ENCODE data around the gene SEMA5B. TPM values are rescaled to one million over a fixed set of nuclear protein-coding genes. Genes with fewer than 3 reads are reported as not detected.

Gene SEMA5B
- total RNA-seq, 2 experiments from 2014 or later: not detected

GRCh38 chr3:123038751-123039150, 11.2 kb upstream of the SEMA5B start:
- H3K4me1 Mint-ChIP-seq: no peaks in the 10 kb centered on the region
- no peaks in the 10 kb centered on the region for H3K9me3 Mint-ChIP-seq (ENCODE audit: low read depth)
- intact Hi-C loops (cut with DNase I, micrococcal nuclease): no loop called here
- H3K4me3 Mint-ChIP-seq: no peak overlapping the region
- ChIA-PET POLR2A (no interaction called here), CTCF (no interaction called here)
- ATAC-seq: no peak
- no peak overlapping the region for H3K27ac Mint-ChIP-seq
- H3K36me3 Mint-ChIP-seq (ENCODE audit: low read depth): no peaks in the 10 kb centered on the region
- H3K27me3 Mint-ChIP-seq: peaks cover 27% of the 10 kb centered on the region
- DNase-seq: no peak

GRCh38 chr3:123037015-123037375, 9.4 kb upstream of the SEMA5B start:
- no peaks in the 10 kb centered on the region for H3K4me1 Mint-ChIP-seq
- H3K36me3 Mint-ChIP-seq (ENCODE audit: low read depth): no peaks in the 10 kb centered on the region

GRCh38 chr3:123036352-123037014, 8.9 kb upstream of the SEMA5B start:
- CTCF ChIA-PET: interaction anchor here (0.6 kb wide), 1 partner anchor 12 kb away, joined by 4 read pairs; no protein-coding TSS in a partner anchor
- no peaks in the 10 kb centered on the region for H3K4me1 Mint-ChIP-seq
- no peak overlapping the region for H3K27ac Mint-ChIP-seq
- H3K9me3 Mint-ChIP-seq (ENCODE audit: low read depth): no peaks in the 10 kb centered on the region
- peaks cover 28% of the 10 kb centered on the region for H3K27me3 Mint-ChIP-seq
- DNase-seq (no peak), ATAC-seq (no peak)
- POLR2A ChIA-PET: no interaction called here
- no peaks in the 10 kb centered on the region for H3K36me3 Mint-ChIP-seq (ENCODE audit: low read depth)
- intact Hi-C loops (cut with DNase I, micrococcal nuclease): no loop called here
- H3K4me3 Mint-ChIP-seq: no peak overlapping the region

More at GRCh38 chr3:123037015-123037375, 9.4 kb upstream of the SEMA5B start:
- peaks cover 29% of the 10 kb centered on the region for H3K27me3 Mint-ChIP-seq
- no peaks in the 10 kb centered on the region for H3K9me3 Mint-ChIP-seq (ENCODE audit: low read depth)
- no peak overlapping the region for H3K4me3 Mint-ChIP-seq
- ATAC-seq (no peak), DNase-seq (no peak)
- ChIA-PET CTCF (no interaction called here), POLR2A (no interaction called here)
- no peak overlapping the region for H3K27ac Mint-ChIP-seq
- intact Hi-C loops (cut with DNase I, micrococcal nuclease): no loop called here

- Mint-ChIP-seq H3K27ac (no peak overlapping the region), H3K9me3 (ENCODE audit: low read depth) (no peaks in the 10 kb centered on the region), H3K36me3 (ENCODE audit: low read depth) (no peaks in the 10 kb centered on the region), H3K27me3 (peaks cover 26% of the 10 kb centered on the region), H3K4me3 (no peak overlapping the region), H3K4me1 (no peaks in the 10 kb centered on the region)
- CTCF ChIA-PET: no interaction called here
- intact Hi-C loops (cut with DNase I, micrococcal nuclease): no loop called here
- DNase-seq (no peak), ATAC-seq (no peak)
- POLR2A ChIA-PET: no interaction called here
Measured at GRCh38 chr3:123034996-123035395, 7.4 kb upstream of the SEMA5B start.

- Mint-ChIP-seq H3K27me3 (peaks cover 31% of the 10 kb centered on the region), H3K4me1 (no peaks in the 10 kb centered on the region), H3K4me3 (no peak overlapping the region), H3K27ac (no peak overlapping the region), H3K36me3 (ENCODE audit: low read depth) (no peaks in the 10 kb centered on the region), H3K9me3 (ENCODE audit: low read depth) (no peaks in the 10 kb centered on the region)
- ATAC-seq: no peak
- ChIA-PET POLR2A (no interaction called here), CTCF (no interaction called here)
- DNase-seq: no peak
- intact Hi-C loops (cut with DNase I, micrococcal nuclease): no loop called here
Measured at GRCh38 chr3:123034120-123034519, 6.6 kb upstream of the SEMA5B start.

GRCh38 chr3:123032057-123032456, 4.5 kb upstream of the SEMA5B start:
- ChIA-PET CTCF (no interaction called here), POLR2A (no interaction called here)
- intact Hi-C loops (cut with DNase I, micrococcal nuclease): no loop called here
- H3K4me1 Mint-ChIP-seq: peaks cover 8% of the 10 kb centered on the region
- no peak overlapping the region for H3K4me3 Mint-ChIP-seq
- no peak overlapping the region for H3K27ac Mint-ChIP-seq
- DNase-seq (no peak), ATAC-seq (no peak)
- H3K27me3 Mint-ChIP-seq: peaks cover 34% of the 10 kb centered on the region
- H3K9me3 Mint-ChIP-seq (ENCODE audit: low read depth): no peaks in the 10 kb centered on the region
- H3K36me3 Mint-ChIP-seq (ENCODE audit: low read depth): no peaks in the 10 kb centered on the region

GRCh38 chr3:123031051-123031450, 3.5 kb upstream of the SEMA5B start:
- H3K27me3 Mint-ChIP-seq: peaks cover 40% of the 10 kb centered on the region

GRCh38 chr3:123028233-123028828, 768 bp upstream of the SEMA5B start:
- Mint-ChIP-seq H3K36me3 (ENCODE audit: low read depth) (no peaks in the 10 kb centered on the region), H3K27me3 (peaks cover 54% of the 10 kb centered on the region), H3K4me1 (peaks cover 19% of the 10 kb centered on the region), H3K9me3 (ENCODE audit: low read depth) (no peaks in the 10 kb centered on the region), H3K27ac (no peak overlapping the region), H3K4me3 (peak overlapping the region; percentile 44)
- CTCF ChIA-PET: interaction anchor here (0.6 to 2.5 kb wide), 14 partner anchors 10 to 1578 kb away, joined by 3 to 13 read pairs (median 4); partner anchors contain the start of gene PDIA5
- DNase-seq (peak; percentile 47), ATAC-seq (peak; percentile 51)
- POLR2A ChIA-PET: no interaction called here
- intact Hi-C loops (cut with DNase I, micrococcal nuclease): loop anchor here (1.0 to 5.0 kb wide), 7 partner anchors 85 to 1481 kb away; partner anchors contain the start of genes DTX3L (in 1 of the 2), PARP9 (in 1 of the 2) and POLQ (in 1 of the 2)

More at GRCh38 chr3:123031051-123031450, 3.5 kb upstream of the SEMA5B start:
- Mint-ChIP-seq H3K27ac (no peak overlapping the region), H3K4me3 (no peak overlapping the region), H3K9me3 (ENCODE audit: low read depth) (no peaks in the 10 kb centered on the region), H3K36me3 (ENCODE audit: low read depth) (no peaks in the 10 kb centered on the region), H3K4me1 (peaks cover 13% of the 10 kb centered on the region)
- no peak for DNase-seq
- CTCF ChIA-PET: interaction anchor here (0.8 to 2.7 kb wide), 3 partner anchors 30 to 88 kb away, joined by 3 to 10 read pairs (median 3); no protein-coding TSS in a partner anchor
- POLR2A ChIA-PET: no interaction called here
- intact Hi-C loops (cut with DNase I, micrococcal nuclease): no loop called here
- no peak for ATAC-seq

GRCh38 chr3:123026565-123027291, 835 bp downstream of the SEMA5B start:
- POLR2A ChIA-PET: no interaction called here
- intact Hi-C loops (cut with DNase I, micrococcal nuclease): loop anchor here (5.0 kb wide), 3 partner anchors 169 to 1479 kb away; partner anchors contain the start of genes DTX3L (in 1 of the 2), PARP9 (in 1 of the 2) and POLQ (in 1 of the 2)
- peaks cover 60% of the 10 kb centered on the region for H3K27me3 Mint-ChIP-seq
- peaks cover 19% of the 10 kb centered on the region for H3K4me1 Mint-ChIP-seq
- peak; percentile 37 for DNase-seq
- no peak overlapping the region for H3K27ac Mint-ChIP-seq
- ATAC-seq: peak; percentile 14
- CTCF ChIA-PET: interaction anchor here (0.6 to 2.5 kb wide), 7 partner anchors 18 to 271 kb away, joined by 3 to 13 read pairs (median 4); partner anchors contain the start of gene PDIA5
- H3K36me3 Mint-ChIP-seq (ENCODE audit: low read depth): no peaks in the 10 kb centered on the region
- peak overlapping the region; percentile 29 for H3K4me3 Mint-ChIP-seq
- H3K9me3 Mint-ChIP-seq (ENCODE audit: low read depth): no peaks in the 10 kb centered on the region

GRCh38 chr3:123025642-123026521, 1.7 kb downstream of the SEMA5B start:
- H3K9me3 Mint-ChIP-seq (ENCODE audit: low read depth): no peaks in the 10 kb centered on the region
- DNase-seq: no peak
- no peak overlapping the region for H3K27ac Mint-ChIP-seq
- H3K4me1 Mint-ChIP-seq: peaks cover 19% of the 10 kb centered on the region
- H3K4me3 Mint-ChIP-seq: peak overlapping the region; percentile 6
- POLR2A ChIA-PET: no interaction called here
- CTCF ChIA-PET: interaction anchor here (0.8 kb wide), 1 partner anchor 467 kb away, joined by 4 read pairs; no protein-coding TSS in a partner anchor
- no peak for ATAC-seq
- H3K27me3 Mint-ChIP-seq: peaks cover 62% of the 10 kb centered on the region
- H3K36me3 Mint-ChIP-seq (ENCODE audit: low read depth): no peaks in the 10 kb centered on the region
- intact Hi-C loops (cut with DNase I, micrococcal nuclease): loop anchor here (5.0 kb wide), 3 partner anchors 169 to 1479 kb away; partner anchors contain the start of genes DTX3L (in 1 of the 2), PARP9 (in 1 of the 2) and POLQ (in 1 of the 2)

- ATAC-seq: no peak
- Mint-ChIP-seq H3K4me3 (no peak overlapping the region), H3K4me1 (peaks cover 19% of the 10 kb centered on the region), H3K27ac (no peak overlapping the region), H3K36me3 (ENCODE audit: low read depth) (no peaks in the 10 kb centered on the region), H3K9me3 (ENCODE audit: low read depth) (no peaks in the 10 kb centered on the region), H3K27me3 (peaks cover 61% of the 10 kb centered on the region)
- ChIA-PET CTCF (interaction anchor here (0.6 kb wide), 1 partner anchor 198 kb away, joined by 6 read pairs; no protein-coding TSS in a partner anchor), POLR2A (no interaction called here)
- intact Hi-C loops (cut with DNase I, micrococcal nuclease): no loop called here
- DNase-seq: no peak
Measured at GRCh38 chr3:123024056-123024455, 3.5 kb downstream of the SEMA5B start.

All from activated CD4-positive, alpha-beta T cell treated with anti-CD3 and anti-CD28 coated beads for 36 hours (primary cell).